K562 (cell line): ENCODE measurements around the gene KAT6B. TPM values are rescaled to one million over a fixed set of nuclear protein-coding genes. Genes with fewer than 3 reads are reported as not detected.
A peak's percentile ranks its signal among the peaks of the same experiment; 100 is the strongest.

Source experiments
- C11orf30 ChIP-seq: fragments of 450-650 bp; IDR thresholded peaks from 2 replicates; pipeline ENCODE4 v1.6.1; 2016; ENCODE audit warnings: low read depth, mild to moderate bottlenecking
- CREB1 ChIP-seq, 2 experiments: sonication (generic) in 1 of 2; formaldehyde crosslinking in 1 of 2; IDR thresholded peaks; 2 replicates each; pipeline versions ENCODE4 v1.6.1 to v1.8.0; 2012 to 2022; ENCODE audit warnings: inconsistent platforms in 1 of 2, mild to moderate bottlenecking in 1 of 2, missing genetic modification reagents in 1 of 2, moderate library complexity in 1 of 2
- CSDE1 ChIP-seq, 2 experiments: fragments of 450-650 bp; IDR thresholded peaks; 2 replicates each; pipeline ENCODE4 v1.6.1; 2016; ENCODE audit warnings: mild to moderate bottlenecking in 1 of 2
- CUX1 ChIP-seq: fragments of 200-800 bp; sonication (Bioruptor generic); IDR thresholded peaks from 2 replicates; pipeline ENCODE4 v1.6.1; 2016; ENCODE audit warnings: missing genetic modification characterization, missing compliant biosample characterization
- EGR1 ChIP-seq: fragments of 450-650 bp; conservative IDR thresholded peaks from 2 replicates; pipeline ENCODE4 v1.6.1; 2017; ENCODE audit warnings: mild to moderate bottlenecking
- ETV5 ChIP-seq: sonication (generic); formaldehyde crosslinking; IDR thresholded peaks from 2 replicates; pipeline ENCODE4 v1.4.0; 2020; ENCODE audit warnings: low read depth, mild to moderate bottlenecking, missing genetic modification reagents
- EZH2 ChIP-seq: IDR thresholded peaks from 2 replicates; pipeline ENCODE4 v1.6.1; 2012; ENCODE audit warnings: low read depth, mild to moderate bottlenecking, inconsistent platforms, low read length, borderline replicate concordance
- GABPA ChIP-seq: fragments of 200-800 bp; sonication (Bioruptor generic); conservative IDR thresholded peaks from 2 replicates; pipeline ENCODE4 v1.6.1; 2016; ENCODE audit warnings: low read depth, missing genetic modification characterization, missing compliant biosample characterization
- HMGN3 ChIP-seq: IDR thresholded peaks from 2 replicates; pipeline ENCODE4 v1.6.1; 2011; ENCODE audit warnings: borderline replicate concordance, low read depth, mild to moderate bottlenecking, mixed read lengths, low read length; ENCODE audit not compliant: insufficient read length; ENCODE audit errors: extremely low read depth
- KAT8 ChIP-seq: fragments of 450-650 bp; IDR thresholded peaks from 2 replicates; pipeline ENCODE4 v1.6.1; 2016; ENCODE audit warnings: low read depth, mild to moderate bottlenecking
- MAFG ChIP-seq: fragments of 450-650 bp; conservative IDR thresholded peaks from 2 replicates; pipeline ENCODE4 v1.6.1; 2016; ENCODE audit warnings: missing genetic modification characterization, missing compliant biosample characterization
- MLLT1 ChIP-seq, 2 experiments: fragments of 450-650 bp; IDR thresholded peaks; 2 replicates each; pipeline ENCODE4 v1.6.1; 2016
- NFE2 ChIP-seq: IDR thresholded peaks from 2 replicates; pipeline ENCODE4 v1.6.1; 2014; ENCODE audit warnings: antibody characterized with exemption, low read depth
- NRF1 ChIP-seq, 2 experiments: fragments of 450-650 bp; IDR thresholded peaks in 1 of 2; conservative IDR thresholded peaks in 1 of 2; 2 replicates each; pipeline ENCODE4 v1.6.1; 2014; ENCODE audit warnings: mild to moderate bottlenecking in 2 of 2
- RBM15 ChIP-seq: fragments of 200-400 bp; formaldehyde crosslinking; IDR thresholded peaks from 2 replicates; pipeline ENCODE4 v1.6.1; 2018; ENCODE audit warnings: mild to moderate bottlenecking, low read length, moderate library complexity; ENCODE audit not compliant: insufficient read depth
- TRIM25 ChIP-seq: fragments of 450-650 bp; IDR thresholded peaks from 2 replicates; pipeline ENCODE4 v1.7.0; 2016; ENCODE audit warnings: borderline replicate concordance
- ZNF561 ChIP-seq: fragments of 450-650 bp; formaldehyde crosslinking; conservative IDR thresholded peaks from 2 replicates; pipeline ENCODE4 v1.4.0; 2020; ENCODE audit warnings: mild to moderate bottlenecking, moderate library complexity
- polyA plus RNA-seq, 8 experiments: library from polyadenylated mRNA; depleted of rRNA in 4 of 8; stranded (reverse) in 5 of 8; unstranded in 3 of 8; fragments of >200 nt; fragmentation: Nextera tagmentation in 2 of 8; fragmentation: Illumina TruSeq in 1 of 8; extraction: Ambion mirVana in 2 of 8; extraction: Trizol in 1 of 8; gene quantifications; 2 replicates each; pipeline versions ENCODE4 v1.2.1 to v1.2.3, GENCODE V29; 2011 to 2014; ENCODE audit warnings: inconsistent platforms in 1 of 8, missing spikeins in 1 of 8
- total RNA-seq, 7 experiments: library from RNA; depleted of rRNA in 6 of 7; stranded (reverse); fragments of >200 nt in 6 of 7; fragmentation: Illumina TruSeq in 2 of 7; extraction: Trizol in 2 of 7; gene quantifications; 2 replicates each; pipeline versions ENCODE4 v1.2.1 to v1.2.3, GENCODE V29; 2011 to 2021; ENCODE audit warnings: low replicate concordance in 1 of 7

Gene KAT6B
- total and polyA plus RNA-seq, 9 of the 15 experiments (the other 6 are each of a cell fraction or from before 2014, with no cell fraction given): 1.4 to 9.2 (median 6.8) TPM

GRCh38 chr10:74846958-74847357, 20.6 kb downstream of the KAT6B start (continued):
- TF ChIP-seq EZH2: no peak
- no peak for TF ChIP-seq KAT8
- no peak for TF ChIP-seq NRF1 (conservative IDR thresholded peaks at IDR 0.05 in 1 of 2, IDR thresholded peaks at IDR 0.05 in 1 of 2)
- no peak for TF ChIP-seq RBM15
- no peak for TF ChIP-seq MLLT1 (IDR thresholded peaks at IDR 0.05)
- no peak for TF ChIP-seq CREB1 (IDR thresholded peaks at IDR 0.05)
- TF ChIP-seq CREB1 (CRISPR knock-in tag; IDR thresholded peaks at IDR 0.05): no peak
- 0 out of 2 replicates have a peak, but pooled peaks have one; percentile 14 for TF ChIP-seq MAFG (tag)
- peak; percentile 36 for TF ChIP-seq C11orf30
- no peak for TF ChIP-seq NFE2
- no peak for TF ChIP-seq EGR1
- TF ChIP-seq TRIM25: no peak
- no peak for TF ChIP-seq CUX1 (CRISPR knock-in tag)
- TF ChIP-seq HMGN3: no peak
- TF ChIP-seq CSDE1 (IDR thresholded peaks at IDR 0.05): no peak
- TF ChIP-seq ETV5 (CRISPR knock-in tag): no peak
- no peak for TF ChIP-seq GABPA (tag)
- no peak for TF ChIP-seq ZNF561
